Loucy (cell line): Measurements from ENCODE around the gene AGAP1.

Experiments used
- EZH2phosphoT487 ChIP-seq: fragments of 200-600 bp; IDR thresholded peaks from 2 replicates; pipeline ENCODE4 v1.6.1; 2018; ENCODE audit warnings: antibody characterized with exemption, mild to moderate bottlenecking, moderate library complexity, borderline replicate concordance
- TF ChIP-seq, protein P1 (sequence below): fragments of 200-600 bp; sonication (generic); conservative IDR thresholded peaks from 2 replicates; pipeline ENCODE4 v1.5.1; 2014; ENCODE audit warnings: mild to moderate bottlenecking, antibody characterized with exemption, low read length

DNA sequence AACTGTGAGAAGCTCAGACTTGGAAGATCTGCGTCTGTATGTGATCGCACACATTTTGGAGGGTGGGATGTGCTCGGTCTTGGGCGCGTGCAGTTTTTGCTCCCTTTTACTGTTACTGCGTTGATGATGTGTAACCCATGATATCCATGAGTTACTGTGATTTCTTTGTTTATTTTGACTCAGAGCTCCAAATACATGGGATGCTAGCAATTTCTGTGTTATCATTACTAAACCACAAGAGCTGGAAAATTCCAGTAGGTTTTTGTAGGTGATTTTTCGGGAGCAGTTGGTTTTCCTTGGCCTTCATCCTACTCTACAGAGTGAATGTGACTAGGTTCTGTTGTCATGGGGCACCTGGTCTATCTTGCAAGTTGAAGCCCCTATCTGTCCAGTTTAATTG is 124.2 kb downstream of the AGAP1 start:
- TF ChIP-seq EZH2phosphoT487 = no peak
- TF ChIP-seq, protein P1, sequence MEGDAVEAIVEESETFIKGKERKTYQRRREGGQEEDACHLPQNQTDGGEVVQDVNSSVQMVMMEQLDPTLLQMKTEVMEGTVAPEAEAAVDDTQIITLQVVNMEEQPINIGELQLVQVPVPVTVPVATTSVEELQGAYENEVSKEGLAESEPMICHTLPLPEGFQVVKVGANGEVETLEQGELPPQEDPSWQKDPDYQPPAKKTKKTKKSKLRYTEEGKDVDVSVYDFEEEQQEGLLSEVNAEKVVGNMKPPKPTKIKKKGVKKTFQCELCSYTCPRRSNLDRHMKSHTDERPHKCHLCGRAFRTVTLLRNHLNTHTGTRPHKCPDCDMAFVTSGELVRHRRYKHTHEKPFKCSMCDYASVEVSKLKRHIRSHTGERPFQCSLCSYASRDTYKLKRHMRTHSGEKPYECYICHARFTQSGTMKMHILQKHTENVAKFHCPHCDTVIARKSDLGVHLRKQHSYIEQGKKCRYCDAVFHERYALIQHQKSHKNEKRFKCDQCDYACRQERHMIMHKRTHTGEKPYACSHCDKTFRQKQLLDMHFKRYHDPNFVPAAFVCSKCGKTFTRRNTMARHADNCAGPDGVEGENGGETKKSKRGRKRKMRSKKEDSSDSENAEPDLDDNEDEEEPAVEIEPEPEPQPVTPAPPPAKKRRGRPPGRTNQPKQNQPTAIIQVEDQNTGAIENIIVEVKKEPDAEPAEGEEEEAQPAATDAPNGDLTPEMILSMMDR = no peak
